NCI-H524 treated with DMSO at 0.1 percent for 48 hours (cell line): ENCODE data around the gene PDX1.
A peak's percentile ranks its signal among the peaks of the same experiment; 100 is the strongest.

ENCODE experiments used
- DNase-seq: peaks from one replicate; lab custom pipeline; 2025; lab: John Stamatoyannopoulos, UW

The PDX1 gene

GRCh38 chr13:27919934-27920676 lies at the start of gene PDX1:
TSS of gene PDX1 (plus strand) at chr13:27920000. CDS start at chr13:27920139, 139 bp downstream.
- DNase-seq = peak; percentile 50

- DNase-seq = no peak
Measured at GRCh38 chr13:27878274-27878673, 41.5 kb upstream of the PDX1 start.

- DNase-seq = no peak
Measured at GRCh38 chr13:27889471-27889870, 30.3 kb upstream of the PDX1 start.

- DNase-seq = no peak
Measured at GRCh38 chr13:27896726-27897125, 23.1 kb upstream of the PDX1 start.

GRCh38 chr13:27904719-27905118 lies 15.1 kb upstream of the PDX1 start:
- no peak for DNase-seq

GRCh38 chr13:27905650-27906049 lies 14.2 kb upstream of the PDX1 start:
- DNase-seq = no peak

- no peak for DNase-seq
Measured at GRCh38 chr13:27907121-27907787, 12.5 kb upstream of the PDX1 start.

GRCh38 chr13:27909378-27909777 lies 10.4 kb upstream of the PDX1 start:
- no peak for DNase-seq

GRCh38 chr13:27911521-27911920 lies 8.3 kb upstream of the PDX1 start:
- DNase-seq = no peak

- no peak for DNase-seq
Measured at GRCh38 chr13:27913160-27913559, 6.6 kb upstream of the PDX1 start.

GRCh38 chr13:27915301-27916207 lies 4.2 kb upstream of the PDX1 start:
- DNase-seq = no peak

- no peak for DNase-seq
Measured at GRCh38 chr13:27917121-27917947, 2.5 kb upstream of the PDX1 start.

- no peak for DNase-seq
Measured at GRCh38 chr13:27918041-27918917, 1.5 kb upstream of the PDX1 start.

GRCh38 chr13:27918918-27919658 lies 712 bp upstream of the PDX1 start:
- DNase-seq = no peak

- DNase-seq = no peak
Measured at GRCh38 chr13:27919659-27919933, 204 bp upstream of the PDX1 start.

GRCh38 chr13:27920677-27921420 lies 1.0 kb downstream of the PDX1 start:
- no peak for DNase-seq

- no peak for DNase-seq
Measured at GRCh38 chr13:27921421-27921960, 1.7 kb downstream of the PDX1 start.

GRCh38 chr13:27921961-27922882 lies 2.4 kb downstream of the PDX1 start:
- no peak for DNase-seq
